Upper lobe of right lung (tissue), 1 donor: ENCODE results near the gene PALM2AKAP2. TPM values are rescaled to one million over a fixed set of nuclear protein-coding genes. Genes with fewer than 3 reads are reported as not detected.

Experiments
- ATAC-seq: fragments of 200-7000 bp; cut with Tn5 transposase; one replicate; pipeline ENCODE4 v1.9.1; 2020; ENCODE audit warnings: mild to moderate bottlenecking, moderate library complexity
- DNase-seq: peaks from one replicate; pipeline ENCODE4 v3.0.0-alpha.2; 2020
- H3K27ac ChIP-seq: fragments of 200-600 bp; one replicate; pipeline ENCODE4 v1.8.0; 2022
- H3K27me3 ChIP-seq: fragments of 200-600 bp; one replicate; pipeline ENCODE4 v1.8.0; 2022; ENCODE audit warnings: mild to moderate bottlenecking
- H3K36me3 ChIP-seq: fragments of 200-600 bp; one replicate; pipeline ENCODE4 v1.8.0; 2022
- H3K4me1 ChIP-seq: fragments of 200-600 bp; one replicate; pipeline ENCODE4 v1.8.0; 2022
- H3K4me3 ChIP-seq: fragments of 200-600 bp; one replicate; pipeline ENCODE4 v1.8.0; 2022; ENCODE audit warnings: mild to moderate bottlenecking
- H3K9me3 ChIP-seq: fragments of 200-600 bp; one replicate; pipeline ENCODE4 v1.8.0; 2022
- CTCF ChIP-seq: fragments of 200-600 bp; IDR thresholded peaks from one replicate; pipeline ENCODE4 v1.8.0; 2022; ENCODE audit warnings: antibody characterized with exemption
- intact Hi-C: fragments of 100-400 bp; cut with DNase I; formaldehyde crosslinking; loops from one replicate; pipeline ENCODE4 v1.11.0; 2022
- total RNA-seq: library from RNA; stranded (reverse); fragmentation: NEBNext Ultra II Directional; extraction: Animal tissue kit (Norgen Biotek cat#: 25700); gene quantifications from one replicate; pipeline ENCODE4 v1.2.1, GENCODE V29; 2021
- donor health status: DM: no; HTN: yes; CAD: no; lungs with severe emphysema.

The PALM2AKAP2 gene
- total RNA-seq, 1 donor from 2014 or later, result 52.4 TPM

GRCh38 chr9:109751253-109751652 lies 28.7 kb upstream of the PALM2AKAP2 start:
- no peaks in the 10 kb centered on the region for H3K9me3 ChIP-seq
- no peak overlapping the region for H3K4me3 ChIP-seq
- intact Hi-C loops, result no loop called here
- H3K4me1 ChIP-seq, result peaks cover 8% of the 10 kb centered on the region
- H3K36me3 ChIP-seq, result no peaks in the 10 kb centered on the region
- no peak for ATAC-seq
- no peak for TF ChIP-seq CTCF
- H3K27me3 ChIP-seq, result no peaks in the 10 kb centered on the region
- no peak overlapping the region for H3K27ac ChIP-seq
- DNase-seq, result no peak

- H3K9me3 ChIP-seq, result no peaks in the 10 kb centered on the region
- no peak overlapping the region for H3K4me3 ChIP-seq
- no peaks in the 10 kb centered on the region for H3K36me3 ChIP-seq
- intact Hi-C loops, result no loop called here
- H3K27me3 ChIP-seq, result no peaks in the 10 kb centered on the region
- DNase-seq (no peak), ATAC-seq (no peak)
- H3K4me1 ChIP-seq, result peaks cover 8% of the 10 kb centered on the region
- no peak overlapping the region for H3K27ac ChIP-seq
- no peak for TF ChIP-seq CTCF
Observed at GRCh38 chr9:109753308-109753707, 26.7 kb upstream of the PALM2AKAP2 start.

GRCh38 chr9:109755040-109755439 lies 25.0 kb upstream of the PALM2AKAP2 start:
- intact Hi-C loops, result no loop called here
- H3K27ac ChIP-seq, result no peak overlapping the region
- H3K4me3 ChIP-seq, result no peak overlapping the region
- H3K27me3 ChIP-seq, result no peaks in the 10 kb centered on the region
- peaks cover 8% of the 10 kb centered on the region for H3K4me1 ChIP-seq
- no peaks in the 10 kb centered on the region for H3K36me3 ChIP-seq
- TF ChIP-seq CTCF, result no peak
- DNase-seq (no peak), ATAC-seq (peak; percentile 83)
- H3K9me3 ChIP-seq, result no peaks in the 10 kb centered on the region

- intact Hi-C loops, result no loop called here
- TF ChIP-seq CTCF, result no peak
- Histone ChIP-seq H3K27ac (no peak overlapping the region), H3K4me1 (no peaks in the 10 kb centered on the region), H3K9me3 (no peaks in the 10 kb centered on the region), H3K36me3 (no peaks in the 10 kb centered on the region), H3K4me3 (no peak overlapping the region), H3K27me3 (no peaks in the 10 kb centered on the region)
- ATAC-seq, result no peak
- DNase-seq, result no peak
Observed at GRCh38 chr9:109759589-109759988, 20.4 kb upstream of the PALM2AKAP2 start.

- intact Hi-C loops, result no loop called here
- no peak for TF ChIP-seq CTCF
- Histone ChIP-seq H3K4me1 (no peaks in the 10 kb centered on the region), H3K9me3 (no peaks in the 10 kb centered on the region), H3K27me3 (no peaks in the 10 kb centered on the region), H3K36me3 (no peaks in the 10 kb centered on the region), H3K27ac (no peak overlapping the region), H3K4me3 (no peak overlapping the region)
- no peak for DNase-seq
- ATAC-seq, result no peak
Observed at GRCh38 chr9:109765278-109765677, 14.7 kb upstream of the PALM2AKAP2 start.

- H3K4me1 ChIP-seq, result no peaks in the 10 kb centered on the region
- no peaks in the 10 kb centered on the region for H3K27me3 ChIP-seq
- H3K36me3 ChIP-seq, result no peaks in the 10 kb centered on the region
- H3K27ac ChIP-seq, result no peak overlapping the region
- H3K9me3 ChIP-seq, result no peaks in the 10 kb centered on the region
- ATAC-seq (no peak), DNase-seq (no peak)
- intact Hi-C loops, result no loop called here
- no peak for TF ChIP-seq CTCF
- no peak overlapping the region for H3K4me3 ChIP-seq
Observed at GRCh38 chr9:109765830-109766229, 14.2 kb upstream of the PALM2AKAP2 start.
